PC-9 (cell line): Measurements from ENCODE around the gene EPHA3. TPM values are rescaled to one million over a fixed set of nuclear protein-coding genes. Genes with fewer than 3 reads are reported as not detected.

ENCODE experiments used
- BruUV-seq: library from RNA; stranded (reverse); fragments of 400-500 nt; replicated peaks from 2 replicates; lab custom pipeline; 2021; lab: Mats Ljungman, UMichigan
- CTCF ChIA-PET: fragments of 300-600 bp; sonication (Branson Sonifier 250); formaldehyde crosslinking; loops from one replicate; lab custom pipeline; 2022; ENCODE audit warnings: antibody characterized with exemption; lab: Charles Lee
- POLR2A ChIA-PET: fragments of 300-600 bp; sonication (Branson Sonifier 250); formaldehyde crosslinking; loops from one replicate; lab custom pipeline; 2022; ENCODE audit warnings: antibody characterized with exemption; ENCODE audit not compliant: unreplicated experiment; lab: Charles Lee
- DNase-seq, 2 experiments: peaks; one replicate each; pipeline versions ENCODE4 v3.0.0 to v3.0.0-alpha.2; 2015 to 2022; ENCODE audit warnings: mixed read lengths in 1 of 2
- H2AFZ ChIP-seq: fragments of 200-600 bp; sonication (generic); 2 replicates; pipeline ENCODE4 v1.8.1; 2017; ENCODE audit warnings: antibody characterized with exemption
- H3F3A ChIP-seq: fragments of 200-600 bp; sonication (generic); 2 replicates; pipeline ENCODE4 v1.8.1; 2017; ENCODE audit warnings: antibody characterized with exemption, mild to moderate bottlenecking, low read depth; ENCODE audit not compliant: insufficient read depth
- H3K27ac ChIP-seq: fragments of 200-600 bp; sonication (generic); 2 replicates; pipeline ENCODE4 v1.6.1; 2016; ENCODE audit warnings: mixed run types
- H3K27me3 ChIP-seq: fragments of 200-600 bp; sonication (generic); 2 replicates; pipeline ENCODE4 v1.6.1; 2016; ENCODE audit warnings: low read depth, mixed run types; ENCODE audit not compliant: insufficient read depth
- H3K36me3 ChIP-seq: fragments of 200-600 bp; sonication (generic); 2 replicates; pipeline ENCODE4 v1.6.1; 2016; ENCODE audit warnings: low read depth, mixed run types
- H3K4me1 ChIP-seq: fragments of 200-600 bp; sonication (generic); replicated peaks from 2 replicates; pipeline ENCODE4 v1.6.1; 2016; ENCODE audit warnings: mixed run types; ENCODE audit not compliant: insufficient read depth
- H3K4me2 ChIP-seq: fragments of 200-600 bp; sonication (generic); 2 replicates; pipeline ENCODE4 v1.6.1; 2017; ENCODE audit warnings: mixed run types
- H3K4me3 ChIP-seq: fragments of 200-600 bp; sonication (generic); 2 replicates; pipeline ENCODE4 v1.6.1; 2016; ENCODE audit warnings: mixed run types
- H3K79me2 ChIP-seq: fragments of 200-600 bp; sonication (generic); 2 replicates; pipeline ENCODE4 v1.6.1; 2017; ENCODE audit warnings: low read depth, mixed run types
- H3K9me2 ChIP-seq: fragments of 200-600 bp; sonication (generic); 2 replicates; pipeline ENCODE4 v1.8.1; 2017; ENCODE audit warnings: mild to moderate bottlenecking; ENCODE audit not compliant: insufficient read depth
- H3K9me3 ChIP-seq: fragments of 200-600 bp; sonication (generic); 2 replicates; pipeline ENCODE4 v1.8.1; 2016; ENCODE audit warnings: low read depth; ENCODE audit not compliant: insufficient read depth
- H4K20me1 ChIP-seq: fragments of 200-600 bp; sonication (generic); 2 replicates; pipeline ENCODE4 v1.8.1; 2017; ENCODE audit not compliant: insufficient read depth
- EZH2 ChIP-seq: fragments of 200-600 bp; sonication (generic); IDR thresholded peaks from 2 replicates; pipeline ENCODE4 v1.8.0; 2017; ENCODE audit warnings: antibody characterized with exemption, low read depth
- intact Hi-C: fragments of 100-400 bp; cut with micrococcal nuclease; formaldehyde crosslinking; loops from one replicate; pipeline ENCODE4 v1.10.0; 2022; ENCODE audit not compliant: unreplicated experiment
- total RNA-seq: library from RNA; stranded (reverse); gene quantifications from 2 replicates; pipeline ENCODE4 v1.2.3, GENCODE V29; 2021
- TF ChIP-seq, protein P1 (sequence below): fragments of 200-600 bp; sonication (generic); conservative IDR thresholded peaks from 2 replicates; pipeline ENCODE4 v1.6.1; 2017; ENCODE audit warnings: mixed run types, antibody characterized with exemption, mild to moderate bottlenecking, moderate library complexity

The EPHA3 gene
- total RNA-seq, 1 experiment from 2014 or later: not detected

DNA sequence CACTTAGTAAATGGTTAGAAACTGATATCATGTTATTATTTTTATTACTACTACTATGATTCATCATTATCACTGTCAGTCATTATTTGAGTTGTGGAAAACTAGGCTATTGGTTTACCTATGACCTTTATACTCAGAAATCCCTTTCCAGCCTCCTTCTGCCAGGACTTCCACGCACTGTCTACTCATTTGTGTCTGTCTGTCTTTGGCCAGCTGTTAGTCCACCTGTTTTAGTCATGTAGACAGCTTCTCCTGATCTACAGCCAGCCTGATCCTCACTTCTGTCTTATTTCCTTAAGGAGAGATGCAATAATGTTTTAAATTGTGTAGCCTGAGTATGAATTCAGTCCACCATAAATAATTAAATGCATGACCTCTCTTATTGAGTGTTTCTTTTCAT lies 162.8 kb downstream of the EPHA3 start:
- Histone ChIP-seq H3K4me2 (no peak overlapping the region), H3K9me3 (no peaks in the 10 kb centered on the region; the same call in 1 of the 2 replicates), H2AFZ (no peak overlapping the region), H3K36me3 (no peaks in the 10 kb centered on the region), H3K27ac (no peak overlapping the region), H3K79me2 (no peaks in the 10 kb centered on the region), H3K27me3 (no peaks in the 10 kb centered on the region), H3K4me3 (no peak overlapping the region), H4K20me1 (no peaks in the 10 kb centered on the region), H3F3A (no peaks in the 10 kb centered on the region), H3K4me1 (no peaks in the 10 kb centered on the region), H3K9me2 (no peaks in the 10 kb centered on the region)
- DNase-seq: no peak
- CTCF ChIA-PET: no interaction called here
- BruUV-seq: no TSS peak
- intact Hi-C loops: no loop called here
- POLR2A ChIA-PET: no interaction called here
- TF ChIP-seq, protein P1, sequence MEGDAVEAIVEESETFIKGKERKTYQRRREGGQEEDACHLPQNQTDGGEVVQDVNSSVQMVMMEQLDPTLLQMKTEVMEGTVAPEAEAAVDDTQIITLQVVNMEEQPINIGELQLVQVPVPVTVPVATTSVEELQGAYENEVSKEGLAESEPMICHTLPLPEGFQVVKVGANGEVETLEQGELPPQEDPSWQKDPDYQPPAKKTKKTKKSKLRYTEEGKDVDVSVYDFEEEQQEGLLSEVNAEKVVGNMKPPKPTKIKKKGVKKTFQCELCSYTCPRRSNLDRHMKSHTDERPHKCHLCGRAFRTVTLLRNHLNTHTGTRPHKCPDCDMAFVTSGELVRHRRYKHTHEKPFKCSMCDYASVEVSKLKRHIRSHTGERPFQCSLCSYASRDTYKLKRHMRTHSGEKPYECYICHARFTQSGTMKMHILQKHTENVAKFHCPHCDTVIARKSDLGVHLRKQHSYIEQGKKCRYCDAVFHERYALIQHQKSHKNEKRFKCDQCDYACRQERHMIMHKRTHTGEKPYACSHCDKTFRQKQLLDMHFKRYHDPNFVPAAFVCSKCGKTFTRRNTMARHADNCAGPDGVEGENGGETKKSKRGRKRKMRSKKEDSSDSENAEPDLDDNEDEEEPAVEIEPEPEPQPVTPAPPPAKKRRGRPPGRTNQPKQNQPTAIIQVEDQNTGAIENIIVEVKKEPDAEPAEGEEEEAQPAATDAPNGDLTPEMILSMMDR: no peak
- no peak for TF ChIP-seq EZH2

DNA sequence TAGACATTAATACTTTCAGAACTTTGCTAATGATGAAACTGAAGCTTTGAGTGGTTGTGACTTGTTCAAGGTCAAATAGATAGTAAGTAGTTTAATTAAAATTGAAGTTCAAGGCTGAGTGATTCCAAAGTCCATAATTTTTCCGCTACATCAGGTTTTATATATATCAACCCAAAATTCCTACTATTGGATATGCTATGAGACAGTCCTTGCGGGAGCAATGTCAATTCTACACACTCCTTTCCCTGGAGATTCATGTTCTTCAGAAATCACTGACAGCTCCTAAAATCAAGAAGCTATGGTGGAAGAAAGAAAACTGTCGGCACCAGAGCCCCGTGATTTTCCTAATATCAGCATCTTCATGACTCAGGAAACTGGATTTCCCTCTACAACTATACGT lies 167.6 kb downstream of the EPHA3 start:
- Histone ChIP-seq H3K9me2 (no peaks in the 10 kb centered on the region), H3K4me2 (no peak overlapping the region), H3K36me3 (no peaks in the 10 kb centered on the region), H3K27me3 (no peaks in the 10 kb centered on the region), H3K4me3 (no peak overlapping the region), H3K9me3 (no peaks in the 10 kb centered on the region; the same call in 1 of the 2 replicates), H3K4me1 (no peaks in the 10 kb centered on the region), H4K20me1 (no peaks in the 10 kb centered on the region), H3K79me2 (no peaks in the 10 kb centered on the region), H3F3A (no peaks in the 10 kb centered on the region), H3K27ac (no peak overlapping the region), H2AFZ (0 out of 2 replicates have a peak overlapping the region, but pooled peaks have one; percentile 36)
- TF ChIP-seq EZH2: no peak
- TF ChIP-seq, protein P1: no peak
- no peak for DNase-seq
- CTCF ChIA-PET: no interaction called here
- intact Hi-C loops: no loop called here
- POLR2A ChIA-PET: no interaction called here
- BruUV-seq: no TSS peak

DNA sequence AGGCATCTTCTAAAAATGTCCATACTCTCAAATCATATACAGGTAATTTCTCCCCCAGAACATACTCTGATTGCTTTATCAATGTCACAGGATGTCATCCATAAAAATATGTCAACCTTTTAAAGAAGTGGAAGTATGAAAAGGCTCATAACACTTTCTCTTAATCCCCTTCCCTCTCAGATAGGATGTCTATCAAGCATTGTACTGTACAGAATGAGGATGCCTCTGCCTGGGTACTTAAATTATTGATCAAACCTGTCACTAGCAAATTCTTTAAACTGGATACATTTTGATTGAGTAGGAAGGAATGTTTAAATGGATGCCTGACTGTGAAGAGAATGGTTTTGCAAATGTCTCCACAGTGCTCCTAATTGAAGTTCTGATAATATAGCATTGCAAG lies 168.7 kb downstream of the EPHA3 start:
- no peak overlapping the region for H3K4me2 ChIP-seq
- H3K79me2 ChIP-seq: no peaks in the 10 kb centered on the region
- intact Hi-C loops: no loop called here
- no peaks in the 10 kb centered on the region; the same call in 1 of the 2 replicates for H3K9me3 ChIP-seq
- ChIA-PET CTCF (no interaction called here), POLR2A (no interaction called here)
- no peaks in the 10 kb centered on the region for H4K20me1 ChIP-seq
- no peaks in the 10 kb centered on the region for H3K4me1 ChIP-seq
- TF ChIP-seq, protein P1: no peak
- no peak for TF ChIP-seq EZH2
- no peaks in the 10 kb centered on the region for H3K9me2 ChIP-seq
- H3K4me3 ChIP-seq: no peak overlapping the region
- no TSS peak for BruUV-seq
- no peaks in the 10 kb centered on the region for H3K36me3 ChIP-seq
- H2AFZ ChIP-seq: 0 out of 2 replicates have a peak overlapping the region, but pooled peaks have one; percentile 40
- H3K27me3 ChIP-seq: no peaks in the 10 kb centered on the region
- H3K27ac ChIP-seq: no peak overlapping the region
- DNase-seq: no peak
- no peaks in the 10 kb centered on the region for H3F3A ChIP-seq
